SK-N-SH treated with all-trans-retinoic acid at 6 μM for 48 hours (cell line): ENCODE data around the gene CRIP3.
A peak's percentile ranks its signal among the peaks of the same experiment; 100 is the strongest.

Experiments used
- ATAC-seq: fragments of 200-7000 bp; cut with Tn5 transposase; 3 replicates; pipeline ENCODE4 v1.9.1; 2020; ENCODE audit warnings: mild to moderate bottlenecking, moderate library complexity
- ARNTL ChIP-seq: fragments of 450-650 bp; formaldehyde crosslinking; IDR thresholded peaks from 2 replicates; pipeline ENCODE4 v1.5.0; 2020; ENCODE audit warnings: low read depth, mild to moderate bottlenecking, moderate library complexity, borderline replicate concordance
- ESRRG ChIP-seq: fragments of 250-450 bp; sonication (Bioruptor Pico); IDR thresholded peaks from 2 replicates; pipeline ENCODE4 v1.6.1; 2021; ENCODE audit warnings: mild to moderate bottlenecking
- GLIS3 ChIP-seq: fragments of 250-450 bp; sonication (Bioruptor Pico); IDR thresholded peaks from 2 replicates; pipeline ENCODE4 v1.5.0; 2020; ENCODE audit warnings: mild to moderate bottlenecking, moderate library complexity
- ISL1 ChIP-seq: fragments of 250-450 bp; sonication (Bioruptor Pico); IDR thresholded peaks from 2 replicates; pipeline ENCODE4 v2.1.2; 2022; ENCODE audit warnings: mild to moderate bottlenecking, moderate library complexity
- PPARA ChIP-seq: fragments of 250-450 bp; sonication (Bioruptor Pico); IDR thresholded peaks from 2 replicates; pipeline ENCODE4 v1.5.0; 2020; ENCODE audit warnings: mild to moderate bottlenecking, borderline replicate concordance
- SNAI2 ChIP-seq: fragments of 250-450 bp; sonication (Bioruptor Pico); IDR thresholded peaks from 2 replicates; pipeline ENCODE4 v1.5.0; 2020; ENCODE audit warnings: mild to moderate bottlenecking, moderate library complexity
- TCF4 ChIP-seq: fragments of 250-450 bp; sonication (Bioruptor Pico); IDR thresholded peaks from 2 replicates; pipeline ENCODE4 v1.8.0; 2021; ENCODE audit warnings: mild to moderate bottlenecking, moderate library complexity, borderline replicate concordance
- TOX ChIP-seq: fragments of 250-450 bp; sonication (Bioruptor Pico); IDR thresholded peaks from 2 replicates; pipeline ENCODE4 v1.8.0; 2021; ENCODE audit warnings: mild to moderate bottlenecking, moderate library complexity, borderline replicate concordance
- ZC3H10 ChIP-seq: fragments of 250-450 bp; sonication (Bioruptor Pico); IDR thresholded peaks from 2 replicates; pipeline ENCODE4 v1.5.1; 2021; ENCODE audit warnings: mild to moderate bottlenecking, moderate library complexity
- ZFP3 ChIP-seq: fragments of 250-450 bp; sonication (Bioruptor Pico); IDR thresholded peaks from 2 replicates; pipeline ENCODE4 v1.5.0; 2020; ENCODE audit warnings: mild to moderate bottlenecking, moderate library complexity
- ZFP30 ChIP-seq: fragments of 450-650 bp; formaldehyde crosslinking; IDR thresholded peaks from 2 replicates; pipeline ENCODE4 v1.5.0; 2022; ENCODE audit warnings: mild to moderate bottlenecking, moderate library complexity
- ZNF565 ChIP-seq: fragments of 450-650 bp; formaldehyde crosslinking; conservative IDR thresholded peaks from 2 replicates; pipeline ENCODE4 v1.5.0; 2020; ENCODE audit warnings: low read depth, mild to moderate bottlenecking, moderate library complexity
- ZNF70 ChIP-seq: fragments of 450-650 bp; formaldehyde crosslinking; IDR thresholded peaks from 2 replicates; pipeline ENCODE4 v1.5.0; 2020; ENCODE audit warnings: mild to moderate bottlenecking, moderate library complexity
- ZNF8 ChIP-seq: fragments of 450-650 bp; formaldehyde crosslinking; IDR thresholded peaks from 2 replicates; pipeline ENCODE4 v1.5.0; 2020; ENCODE audit warnings: mild to moderate bottlenecking, moderate library complexity
- TF ChIP-seq, protein P1 (sequence below): fragments of 250-450 bp; sonication (Bioruptor Pico); IDR thresholded peaks from 2 replicates; pipeline ENCODE4 v1.5.1; 2021; ENCODE audit warnings: mild to moderate bottlenecking, moderate library complexity
- TF ChIP-seq, protein P2 (sequence below): fragments of 250-450 bp; sonication (Bioruptor Pico); IDR thresholded peaks from 2 replicates; pipeline ENCODE4 v1.5.0; 2020; ENCODE audit warnings: mild to moderate bottlenecking, moderate library complexity
- TF ChIP-seq, protein P3 (sequence below): fragments of 250-450 bp; sonication (Bioruptor Pico); IDR thresholded peaks from 2 replicates; pipeline ENCODE4 v1.8.0; 2021; ENCODE audit warnings: low read depth, mild to moderate bottlenecking, moderate library complexity, borderline replicate concordance
- TF ChIP-seq, protein P4 (sequence below): fragments of 250-450 bp; sonication (Bioruptor Pico); IDR thresholded peaks from 2 replicates; pipeline ENCODE4 v1.5.1; 2020; ENCODE audit warnings: low read depth, mild to moderate bottlenecking, moderate library complexity
- TF ChIP-seq, protein P5 (sequence below): fragments of 250-450 bp; sonication (Bioruptor Pico); IDR thresholded peaks from 2 replicates; pipeline ENCODE4 v1.8.0; 2020; ENCODE audit warnings: mild to moderate bottlenecking, moderate library complexity, borderline replicate concordance

The CRIP3 gene

DNA sequence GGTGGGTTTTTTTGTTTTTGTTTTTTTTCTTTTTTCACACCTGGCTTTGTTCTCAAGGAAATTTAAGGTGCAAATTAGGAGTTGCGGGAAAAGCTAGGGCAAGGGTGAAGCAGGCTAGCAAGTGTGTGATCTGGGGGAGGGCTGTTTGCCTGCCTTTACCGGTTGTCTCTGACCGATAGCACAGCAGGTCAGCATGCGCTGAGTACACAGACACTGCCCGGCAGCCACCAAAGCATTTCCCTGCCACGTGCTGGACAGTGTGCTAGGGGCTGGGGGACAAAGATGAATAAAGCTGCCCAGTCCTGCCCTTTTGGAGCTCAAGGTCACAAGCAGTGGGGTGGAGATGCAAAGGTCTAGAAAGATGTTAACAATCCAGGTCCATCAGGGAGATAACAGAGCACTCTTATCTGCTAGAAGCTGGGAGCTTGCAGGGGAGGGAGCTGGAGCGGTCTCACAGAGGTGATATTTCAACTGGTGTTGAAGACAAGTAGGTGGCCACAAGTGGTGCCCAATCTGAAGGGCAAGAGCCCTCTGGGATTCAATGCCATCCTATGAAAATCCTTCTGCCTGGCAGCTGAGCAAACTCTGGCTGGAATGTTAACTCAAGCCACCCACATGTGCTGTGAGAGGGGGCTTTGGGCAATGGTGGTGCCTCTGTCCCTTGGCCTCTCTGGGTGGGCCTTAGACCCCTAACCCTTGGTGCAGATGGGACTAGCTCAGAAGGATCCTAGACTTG is 40.8 kb downstream of the CRIP3 start (continued):
- TF ChIP-seq, protein P1, sequence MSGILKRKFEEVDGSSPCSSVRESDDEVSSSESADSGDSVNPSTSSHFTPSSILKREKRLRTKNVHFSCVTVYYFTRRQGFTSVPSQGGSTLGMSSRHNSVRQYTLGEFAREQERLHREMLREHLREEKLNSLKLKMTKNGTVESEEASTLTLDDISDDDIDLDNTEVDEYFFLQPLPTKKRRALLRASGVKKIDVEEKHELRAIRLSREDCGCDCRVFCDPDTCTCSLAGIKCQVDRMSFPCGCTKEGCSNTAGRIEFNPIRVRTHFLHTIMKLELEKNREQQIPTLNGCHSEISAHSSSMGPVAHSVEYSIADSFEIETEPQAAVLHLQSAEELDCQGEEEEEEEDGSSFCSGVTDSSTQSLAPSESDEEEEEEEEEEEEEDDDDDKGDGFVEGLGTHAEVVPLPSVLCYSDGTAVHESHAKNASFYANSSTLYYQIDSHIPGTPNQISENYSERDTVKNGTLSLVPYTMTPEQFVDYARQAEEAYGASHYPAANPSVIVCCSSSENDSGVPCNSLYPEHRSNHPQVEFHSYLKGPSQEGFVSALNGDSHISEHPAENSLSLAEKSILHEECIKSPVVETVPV (CRISPR knock-in tag), result no peak
- TF ChIP-seq ZFP30 (CRISPR knock-in tag) (no peak), TOX (no peak)

DNA sequence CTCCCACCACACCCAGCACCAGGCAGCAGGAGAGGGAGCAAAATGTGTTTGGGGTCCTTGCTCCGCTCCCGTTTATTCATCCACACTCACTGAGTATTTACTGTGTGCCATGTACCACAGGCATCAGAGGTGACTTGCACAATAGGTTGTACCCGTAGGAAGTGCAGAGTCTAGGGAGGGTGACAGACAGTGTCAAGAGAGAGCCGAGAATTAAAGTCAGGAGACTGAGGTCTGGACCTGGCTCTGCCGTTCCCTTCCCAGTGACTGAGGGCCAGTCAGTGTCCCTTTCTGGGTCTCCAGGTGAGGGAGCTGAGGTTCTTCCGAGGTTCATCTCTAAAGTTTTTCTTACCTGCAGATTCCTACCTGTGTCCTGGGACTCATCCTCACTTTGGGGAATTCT is 43.1 kb downstream of the CRIP3 start:
- no peak for ATAC-seq
- TF ChIP-seq ARNTL (CRISPR knock-in tag) (no peak), TCF4 (CRISPR knock-in tag) (no peak), ZNF70 (CRISPR knock-in tag) (no peak), ZC3H10 (CRISPR knock-in tag) (no peak), ESRRG (CRISPR knock-in tag) (no peak), ZNF565 (CRISPR knock-in tag) (no peak), ZFP3 (CRISPR knock-in tag) (no peak), PPARA (CRISPR knock-in tag) (no peak), ZFP30 (CRISPR knock-in tag) (no peak)
- TF ChIP-seq, protein P2, sequence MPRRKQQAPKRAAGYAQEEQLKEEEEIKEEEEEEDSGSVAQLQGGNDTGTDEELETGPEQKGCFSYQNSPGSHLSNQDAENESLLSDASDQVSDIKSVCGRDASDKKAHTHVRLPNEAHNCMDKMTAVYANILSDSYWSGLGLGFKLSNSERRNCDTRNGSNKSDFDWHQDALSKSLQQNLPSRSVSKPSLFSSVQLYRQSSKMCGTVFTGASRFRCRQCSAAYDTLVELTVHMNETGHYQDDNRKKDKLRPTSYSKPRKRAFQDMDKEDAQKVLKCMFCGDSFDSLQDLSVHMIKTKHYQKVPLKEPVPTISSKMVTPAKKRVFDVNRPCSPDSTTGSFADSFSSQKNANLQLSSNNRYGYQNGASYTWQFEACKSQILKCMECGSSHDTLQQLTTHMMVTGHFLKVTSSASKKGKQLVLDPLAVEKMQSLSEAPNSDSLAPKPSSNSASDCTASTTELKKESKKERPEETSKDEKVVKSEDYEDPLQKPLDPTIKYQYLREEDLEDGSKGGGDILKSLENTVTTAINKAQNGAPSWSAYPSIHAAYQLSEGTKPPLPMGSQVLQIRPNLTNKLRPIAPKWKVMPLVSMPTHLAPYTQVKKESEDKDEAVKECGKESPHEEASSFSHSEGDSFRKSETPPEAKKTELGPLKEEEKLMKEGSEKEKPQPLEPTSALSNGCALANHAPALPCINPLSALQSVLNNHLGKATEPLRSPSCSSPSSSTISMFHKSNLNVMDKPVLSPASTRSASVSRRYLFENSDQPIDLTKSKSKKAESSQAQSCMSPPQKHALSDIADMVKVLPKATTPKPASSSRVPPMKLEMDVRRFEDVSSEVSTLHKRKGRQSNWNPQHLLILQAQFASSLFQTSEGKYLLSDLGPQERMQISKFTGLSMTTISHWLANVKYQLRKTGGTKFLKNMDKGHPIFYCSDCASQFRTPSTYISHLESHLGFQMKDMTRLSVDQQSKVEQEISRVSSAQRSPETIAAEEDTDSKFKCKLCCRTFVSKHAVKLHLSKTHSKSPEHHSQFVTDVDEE, result no peak
- TF ChIP-seq, protein P1 (CRISPR knock-in tag), result no peak

DNA sequence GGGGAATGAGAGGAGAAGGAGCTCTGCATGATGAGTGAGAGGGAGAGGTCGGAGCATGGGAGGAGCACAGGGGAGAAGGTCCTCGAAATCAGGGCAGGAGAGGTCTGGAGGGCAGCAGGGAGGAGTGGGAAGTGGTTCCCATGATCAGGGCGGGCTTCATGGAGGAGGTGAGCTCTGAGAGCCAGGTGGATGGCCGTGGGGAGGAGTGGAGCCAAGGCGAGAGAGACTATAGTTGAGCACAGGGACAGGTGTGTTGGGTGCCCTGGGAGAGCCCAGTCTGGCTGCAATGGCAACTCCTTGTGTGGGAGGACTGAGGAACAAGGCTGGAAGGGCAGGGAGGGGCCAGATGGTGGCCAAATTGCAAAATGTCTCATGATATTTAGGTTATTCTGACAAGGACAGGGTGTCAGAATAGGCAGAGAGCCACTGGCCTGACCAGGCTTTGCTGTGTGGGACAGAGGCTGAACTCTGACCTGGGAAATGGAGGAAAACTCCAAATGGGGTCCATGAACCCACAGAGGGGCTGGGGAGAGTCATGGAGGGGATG is 44.0 kb downstream of the CRIP3 start:
- ATAC-seq, result no peak
- TF ChIP-seq ZNF8 (CRISPR knock-in tag), result no peak
- TF ChIP-seq ESRRG (CRISPR knock-in tag), result no peak
- TF ChIP-seq, protein P3, sequence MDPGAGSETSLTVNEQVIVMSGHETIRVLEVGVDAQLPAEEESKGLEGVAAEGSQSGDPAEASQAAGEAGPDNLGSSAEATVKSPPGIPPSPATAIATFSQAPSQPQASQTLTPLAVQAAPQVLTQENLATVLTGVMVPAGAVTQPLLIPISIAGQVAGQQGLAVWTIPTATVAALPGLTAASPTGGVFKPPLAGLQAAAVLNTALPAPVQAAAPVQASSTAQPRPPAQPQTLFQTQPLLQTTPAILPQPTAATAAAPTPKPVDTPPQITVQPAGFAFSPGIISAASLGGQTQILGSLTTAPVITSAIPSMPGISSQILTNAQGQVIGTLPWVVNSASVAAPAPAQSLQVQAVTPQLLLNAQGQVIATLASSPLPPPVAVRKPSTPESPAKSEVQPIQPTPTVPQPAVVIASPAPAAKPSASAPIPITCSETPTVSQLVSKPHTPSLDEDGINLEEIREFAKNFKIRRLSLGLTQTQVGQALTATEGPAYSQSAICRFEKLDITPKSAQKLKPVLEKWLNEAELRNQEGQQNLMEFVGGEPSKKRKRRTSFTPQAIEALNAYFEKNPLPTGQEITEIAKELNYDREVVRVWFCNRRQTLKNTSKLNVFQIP (CRISPR knock-in tag), result no peak
- TF ChIP-seq, protein P4, sequence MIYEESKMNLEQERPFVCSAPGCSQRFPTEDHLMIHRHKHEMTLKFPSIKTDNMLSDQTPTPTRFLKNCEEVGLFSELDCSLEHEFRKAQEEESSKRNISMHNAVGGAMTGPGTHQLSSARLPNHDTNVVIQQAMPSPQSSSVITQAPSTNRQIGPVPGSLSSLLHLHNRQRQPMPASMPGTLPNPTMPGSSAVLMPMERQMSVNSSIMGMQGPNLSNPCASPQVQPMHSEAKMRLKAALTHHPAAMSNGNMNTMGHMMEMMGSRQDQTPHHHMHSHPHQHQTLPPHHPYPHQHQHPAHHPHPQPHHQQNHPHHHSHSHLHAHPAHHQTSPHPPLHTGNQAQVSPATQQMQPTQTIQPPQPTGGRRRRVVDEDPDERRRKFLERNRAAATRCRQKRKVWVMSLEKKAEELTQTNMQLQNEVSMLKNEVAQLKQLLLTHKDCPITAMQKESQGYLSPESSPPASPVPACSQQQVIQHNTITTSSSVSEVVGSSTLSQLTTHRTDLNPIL (CRISPR knock-in tag), result no peak
- TF ChIP-seq SNAI2 (CRISPR knock-in tag), result no peak
- TF ChIP-seq, all 23 proteins: peak for 0

DNA sequence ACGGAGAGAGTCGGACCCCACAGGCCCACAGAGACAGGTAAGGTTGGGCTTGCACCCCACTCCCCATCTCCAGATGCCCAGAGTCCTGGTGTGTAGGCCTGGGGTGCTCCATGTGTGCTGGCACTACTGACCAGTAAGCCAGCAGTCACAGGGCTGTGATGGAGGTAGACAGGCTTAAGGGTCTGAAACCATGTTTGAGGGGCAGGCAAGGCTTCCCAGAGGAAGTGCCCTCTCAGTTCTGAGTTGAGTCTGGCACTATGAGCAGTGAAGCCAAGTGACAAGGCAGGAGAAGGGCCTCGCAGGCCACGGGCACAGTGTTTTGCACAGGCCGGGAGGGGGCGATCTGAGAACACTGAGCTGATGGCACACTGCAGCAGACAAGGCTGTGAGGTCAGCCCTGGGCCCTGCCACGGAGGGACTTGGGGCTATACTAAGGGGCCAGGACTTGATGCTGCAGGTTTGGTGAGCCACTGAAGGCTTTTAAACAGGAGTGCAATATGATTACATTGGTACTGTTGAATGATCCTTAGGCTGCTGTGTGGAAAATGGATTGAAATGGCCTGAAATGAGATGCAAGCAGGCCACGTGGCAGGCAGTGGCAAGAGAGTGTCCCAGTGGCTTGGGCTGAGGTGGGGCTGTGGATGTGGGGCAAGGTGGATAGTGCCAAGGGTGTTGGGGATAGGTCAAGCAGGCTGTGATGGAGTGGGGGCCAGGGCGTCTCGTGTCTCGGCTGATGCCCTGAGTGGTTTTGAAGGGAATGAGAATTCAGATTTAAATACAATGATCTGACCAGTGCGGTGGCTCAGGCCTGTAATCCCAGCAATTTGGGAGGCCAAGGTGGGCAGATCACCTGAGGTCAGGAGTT is 45.1 kb downstream of the CRIP3 start:
- ATAC-seq, result peak; percentile 98
- TF ChIP-seq, protein P5, sequence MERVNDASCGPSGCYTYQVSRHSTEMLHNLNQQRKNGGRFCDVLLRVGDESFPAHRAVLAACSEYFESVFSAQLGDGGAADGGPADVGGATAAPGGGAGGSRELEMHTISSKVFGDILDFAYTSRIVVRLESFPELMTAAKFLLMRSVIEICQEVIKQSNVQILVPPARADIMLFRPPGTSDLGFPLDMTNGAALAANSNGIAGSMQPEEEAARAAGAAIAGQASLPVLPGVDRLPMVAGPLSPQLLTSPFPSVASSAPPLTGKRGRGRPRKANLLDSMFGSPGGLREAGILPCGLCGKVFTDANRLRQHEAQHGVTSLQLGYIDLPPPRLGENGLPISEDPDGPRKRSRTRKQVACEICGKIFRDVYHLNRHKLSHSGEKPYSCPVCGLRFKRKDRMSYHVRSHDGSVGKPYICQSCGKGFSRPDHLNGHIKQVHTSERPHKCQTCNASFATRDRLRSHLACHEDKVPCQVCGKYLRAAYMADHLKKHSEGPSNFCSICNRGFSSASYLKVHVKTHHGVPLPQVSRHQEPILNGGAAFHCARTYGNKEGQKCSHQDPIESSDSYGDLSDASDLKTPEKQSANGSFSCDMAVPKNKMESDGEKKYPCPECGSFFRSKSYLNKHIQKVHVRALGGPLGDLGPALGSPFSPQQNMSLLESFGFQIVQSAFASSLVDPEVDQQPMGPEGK, result no peak
- TF ChIP-seq, protein P3 (CRISPR knock-in tag), result no peak
- TF ChIP-seq ZFP30 (CRISPR knock-in tag) (no peak), ISL1 (CRISPR knock-in tag) (no peak), ZC3H10 (CRISPR knock-in tag) (no peak), SNAI2 (CRISPR knock-in tag) (no peak), GLIS3 (CRISPR knock-in tag) (no peak), ZNF565 (CRISPR knock-in tag) (no peak)
